HepG2 (cell line): ENCODE results near the gene ADAM10.

Experiments used
- ATF2 ChIP-seq: sonication (generic); formaldehyde crosslinking; IDR thresholded peaks from 2 replicates; pipeline ENCODE4 v1.4.0; 2020; ENCODE audit warnings: missing genetic modification reagents
- CBX5 ChIP-seq: sonication (generic); formaldehyde crosslinking; IDR thresholded peaks from 2 replicates; pipeline ENCODE4 v1.4.0; 2020; ENCODE audit warnings: missing genetic modification reagents, borderline replicate concordance
- POLR2A ChIP-seq, 2 experiments: IDR thresholded peaks; 2 replicates each; pipeline ENCODE4 v1.6.1; 2011; ENCODE audit warnings: low read depth in 2 of 2, low read length in 2 of 2, mild to moderate bottlenecking in 1 of 2, moderate library complexity in 1 of 2; ENCODE audit not compliant: insufficient read depth in 1 of 2
- PRDM4 ChIP-seq: sonication (generic); formaldehyde crosslinking; IDR thresholded peaks from 2 replicates; pipeline ENCODE4 v1.9.0; 2021; ENCODE audit warnings: missing genetic modification reagents, borderline replicate concordance
- SPEN ChIP-seq: sonication (generic); formaldehyde crosslinking; IDR thresholded peaks from 2 replicates; pipeline ENCODE4 v1.5.1; 2020; ENCODE audit warnings: low read depth, mild to moderate bottlenecking, missing genetic modification reagents
- ZBTB42 ChIP-seq: sonication (generic); formaldehyde crosslinking; IDR thresholded peaks from 2 replicates; pipeline ENCODE4 v1.5.0; 2020; ENCODE audit warnings: mild to moderate bottlenecking, missing genetic modification reagents
- ZNF160 ChIP-seq: sonication (generic); formaldehyde crosslinking; IDR thresholded peaks from 2 replicates; pipeline ENCODE4 v1.8.0; 2022; ENCODE audit warnings: mild to moderate bottlenecking, inconsistent platforms, missing genetic modification reagents
- ZNF816 ChIP-seq: sonication (generic); formaldehyde crosslinking; IDR thresholded peaks from 2 replicates; pipeline ENCODE4 v1.8.0; 2022; ENCODE audit warnings: missing genetic modification reagents, mild to moderate bottlenecking, borderline replicate concordance
- ZSCAN9 ChIP-seq: IDR thresholded peaks from 2 replicates; pipeline ENCODE4 v1.6.1; 2016; ENCODE audit warnings: borderline replicate concordance
- TF ChIP-seq, protein P1 (sequence below): sonication (generic); formaldehyde crosslinking; IDR thresholded peaks from 2 replicates; pipeline ENCODE4 v1.4.0; 2020; ENCODE audit warnings: missing genetic modification reagents
- TF ChIP-seq, protein P2 (sequence below): sonication (generic); formaldehyde crosslinking; IDR thresholded peaks from 2 replicates; pipeline ENCODE4 v1.5.0; 2020; ENCODE audit warnings: mild to moderate bottlenecking, missing genetic modification reagents, moderate library complexity

DNA sequence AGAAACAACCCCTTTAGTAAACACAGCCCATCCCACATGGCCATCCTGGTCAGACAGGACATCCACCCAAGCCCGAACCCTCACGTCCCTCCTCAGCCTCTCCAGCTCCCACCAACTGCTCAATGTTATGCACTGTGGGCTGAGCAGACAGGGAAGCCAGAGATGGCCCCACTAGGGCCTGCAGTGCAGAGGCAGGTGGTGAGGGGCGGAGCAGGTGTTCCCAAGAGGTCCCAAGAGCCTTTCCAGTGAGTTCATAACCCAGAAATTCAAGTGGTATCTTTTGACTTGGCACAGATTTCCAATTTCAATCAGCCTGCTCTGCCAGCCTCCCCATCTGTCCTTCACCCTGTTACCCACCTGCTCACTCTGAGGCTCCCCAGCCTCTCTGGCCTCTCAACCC, 187.4 kb downstream of the ADAM10 start:
- TF ChIP-seq, protein P1, sequence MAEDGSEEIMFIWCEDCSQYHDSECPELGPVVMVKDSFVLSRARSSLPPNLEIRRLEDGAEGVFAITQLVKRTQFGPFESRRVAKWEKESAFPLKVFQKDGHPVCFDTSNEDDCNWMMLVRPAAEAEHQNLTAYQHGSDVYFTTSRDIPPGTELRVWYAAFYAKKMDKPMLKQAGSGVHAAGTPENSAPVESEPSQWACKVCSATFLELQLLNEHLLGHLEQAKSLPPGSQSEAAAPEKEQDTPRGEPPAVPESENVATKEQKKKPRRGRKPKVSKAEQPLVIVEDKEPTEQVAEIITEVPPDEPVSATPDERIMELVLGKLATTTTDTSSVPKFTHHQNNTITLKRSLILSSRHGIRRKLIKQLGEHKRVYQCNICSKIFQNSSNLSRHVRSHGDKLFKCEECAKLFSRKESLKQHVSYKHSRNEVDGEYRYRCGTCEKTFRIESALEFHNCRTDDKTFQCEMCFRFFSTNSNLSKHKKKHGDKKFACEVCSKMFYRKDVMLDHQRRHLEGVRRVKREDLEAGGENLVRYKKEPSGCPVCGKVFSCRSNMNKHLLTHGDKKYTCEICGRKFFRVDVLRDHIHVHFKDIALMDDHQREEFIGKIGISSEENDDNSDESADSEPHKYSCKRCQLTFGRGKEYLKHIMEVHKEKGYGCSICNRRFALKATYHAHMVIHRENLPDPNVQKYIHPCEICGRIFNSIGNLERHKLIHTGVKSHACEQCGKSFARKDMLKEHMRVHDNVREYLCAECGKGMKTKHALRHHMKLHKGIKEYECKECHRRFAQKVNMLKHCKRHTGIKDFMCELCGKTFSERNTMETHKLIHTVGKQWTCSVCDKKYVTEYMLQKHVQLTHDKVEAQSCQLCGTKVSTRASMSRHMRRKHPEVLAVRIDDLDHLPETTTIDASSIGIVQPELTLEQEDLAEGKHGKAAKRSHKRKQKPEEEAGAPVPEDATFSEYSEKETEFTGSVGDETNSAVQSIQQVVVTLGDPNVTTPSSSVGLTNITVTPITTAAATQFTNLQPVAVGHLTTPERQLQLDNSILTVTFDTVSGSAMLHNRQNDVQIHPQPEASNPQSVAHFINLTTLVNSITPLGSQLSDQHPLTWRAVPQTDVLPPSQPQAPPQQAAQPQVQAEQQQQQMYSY (CRISPR knock-in tag) = no peak
- TF ChIP-seq, protein P2, sequence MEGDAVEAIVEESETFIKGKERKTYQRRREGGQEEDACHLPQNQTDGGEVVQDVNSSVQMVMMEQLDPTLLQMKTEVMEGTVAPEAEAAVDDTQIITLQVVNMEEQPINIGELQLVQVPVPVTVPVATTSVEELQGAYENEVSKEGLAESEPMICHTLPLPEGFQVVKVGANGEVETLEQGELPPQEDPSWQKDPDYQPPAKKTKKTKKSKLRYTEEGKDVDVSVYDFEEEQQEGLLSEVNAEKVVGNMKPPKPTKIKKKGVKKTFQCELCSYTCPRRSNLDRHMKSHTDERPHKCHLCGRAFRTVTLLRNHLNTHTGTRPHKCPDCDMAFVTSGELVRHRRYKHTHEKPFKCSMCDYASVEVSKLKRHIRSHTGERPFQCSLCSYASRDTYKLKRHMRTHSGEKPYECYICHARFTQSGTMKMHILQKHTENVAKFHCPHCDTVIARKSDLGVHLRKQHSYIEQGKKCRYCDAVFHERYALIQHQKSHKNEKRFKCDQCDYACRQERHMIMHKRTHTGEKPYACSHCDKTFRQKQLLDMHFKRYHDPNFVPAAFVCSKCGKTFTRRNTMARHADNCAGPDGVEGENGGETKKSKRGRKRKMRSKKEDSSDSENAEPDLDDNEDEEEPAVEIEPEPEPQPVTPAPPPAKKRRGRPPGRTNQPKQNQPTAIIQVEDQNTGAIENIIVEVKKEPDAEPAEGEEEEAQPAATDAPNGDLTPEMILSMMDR (CRISPR knock-in tag) = no peak
- no peak for TF ChIP-seq POLR2A (IDR thresholded peaks at IDR 0.05; ENCODE audit: insufficient read depth in 1 of 2, low read depth in 2 of 2, low read length in 2 of 2)
- no peak for TF ChIP-seq ZNF816 (CRISPR knock-in tag)
- TF ChIP-seq ZNF160 (CRISPR knock-in tag) = no peak
- no peak for TF ChIP-seq SPEN (CRISPR knock-in tag)
- TF ChIP-seq ATF2 (CRISPR knock-in tag) = no peak
- no peak for TF ChIP-seq ZBTB42
- no peak for TF ChIP-seq PRDM4 (CRISPR knock-in tag)
- TF ChIP-seq CBX5 = no peak
- no peak for TF ChIP-seq ZSCAN9 (CRISPR knock-in tag)
